D341Med (cell line): ENCODE data around the gene VSTM4.

Source experiments
- DNase-seq: peaks from one replicate; pipeline ENCODE4 v3.0.0; 2012; ENCODE audit warnings: low spot score

Gene VSTM4

GRCh38 chr10:49070701-49071100 lies 44.6 kb downstream of the VSTM4 start:
- no peak for DNase-seq

DNA sequence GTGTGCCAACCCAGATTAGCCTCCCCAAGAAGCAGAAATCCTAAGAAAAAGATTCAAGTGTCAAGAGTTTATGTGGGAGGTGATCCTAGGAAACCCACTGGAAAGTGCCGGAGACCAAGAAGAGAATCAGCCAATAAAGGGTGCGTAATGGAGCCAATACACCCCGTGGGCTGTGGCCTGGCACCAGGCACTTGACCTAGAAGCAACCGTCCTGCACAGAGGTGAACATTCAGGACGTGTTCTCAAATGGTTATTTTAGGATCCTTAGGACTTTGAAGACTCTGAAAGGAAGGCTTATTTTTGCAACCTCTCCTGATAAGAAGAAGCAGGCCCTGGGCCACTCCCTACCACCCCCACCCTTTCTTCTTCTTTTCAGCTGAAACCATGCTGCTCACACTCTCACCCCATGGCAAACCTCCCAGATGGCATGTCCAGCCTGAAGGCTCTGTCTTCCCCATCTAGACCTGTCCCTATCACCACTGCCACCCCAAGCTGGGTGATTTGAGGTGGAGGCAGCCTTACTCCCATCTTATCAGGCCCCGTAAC lies 46.6 kb downstream of the VSTM4 start:
- DNase-seq, result no peak

DNA sequence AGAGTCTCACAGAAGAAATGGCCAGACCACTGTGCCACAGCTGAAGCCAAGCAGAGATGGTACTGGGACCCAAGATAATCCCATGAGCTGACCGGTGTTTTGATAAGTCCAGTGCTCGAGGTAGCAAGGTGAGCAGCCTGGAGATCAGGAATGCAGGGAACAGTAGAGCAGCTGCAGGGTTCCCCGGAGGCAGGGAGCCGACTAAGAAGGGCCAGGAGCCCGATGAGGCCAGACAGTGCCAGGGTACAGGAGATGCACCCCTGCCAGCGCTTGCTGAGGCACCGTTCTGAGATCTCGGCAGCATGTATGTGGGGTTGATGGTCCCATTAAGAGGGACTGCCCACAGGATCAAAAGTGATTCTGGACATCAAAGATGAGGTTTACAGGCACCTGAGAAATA lies 47.1 kb downstream of the VSTM4 start:
- DNase-seq, result no peak

- no peak for DNase-seq
These were observed 48.2 kb downstream of the VSTM4 start for GRCh38 chr10:49066944-49067730.

- no peak for DNase-seq
These were observed 53.1 kb downstream of the VSTM4 start for GRCh38 chr10:49062229-49062628.

DNA sequence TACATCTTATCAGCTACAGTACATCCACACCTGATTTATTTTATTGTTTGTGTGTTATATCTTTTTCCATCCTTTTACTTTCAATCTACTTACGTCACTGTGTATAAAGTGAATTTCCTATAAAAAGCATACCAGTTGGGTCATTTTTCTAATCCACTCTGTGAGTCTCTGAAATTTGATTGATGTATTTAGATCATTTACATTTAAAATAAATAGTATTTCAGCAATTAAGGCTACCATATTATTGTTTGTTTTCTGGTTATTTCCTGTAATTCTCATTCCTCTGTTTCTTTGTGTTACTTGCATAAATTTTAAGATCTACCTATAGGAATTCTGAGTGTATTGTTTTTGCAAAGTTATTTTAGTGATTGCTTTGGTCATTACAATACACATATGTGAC lies 53.7 kb downstream of the VSTM4 start:
- no peak for DNase-seq

DNA sequence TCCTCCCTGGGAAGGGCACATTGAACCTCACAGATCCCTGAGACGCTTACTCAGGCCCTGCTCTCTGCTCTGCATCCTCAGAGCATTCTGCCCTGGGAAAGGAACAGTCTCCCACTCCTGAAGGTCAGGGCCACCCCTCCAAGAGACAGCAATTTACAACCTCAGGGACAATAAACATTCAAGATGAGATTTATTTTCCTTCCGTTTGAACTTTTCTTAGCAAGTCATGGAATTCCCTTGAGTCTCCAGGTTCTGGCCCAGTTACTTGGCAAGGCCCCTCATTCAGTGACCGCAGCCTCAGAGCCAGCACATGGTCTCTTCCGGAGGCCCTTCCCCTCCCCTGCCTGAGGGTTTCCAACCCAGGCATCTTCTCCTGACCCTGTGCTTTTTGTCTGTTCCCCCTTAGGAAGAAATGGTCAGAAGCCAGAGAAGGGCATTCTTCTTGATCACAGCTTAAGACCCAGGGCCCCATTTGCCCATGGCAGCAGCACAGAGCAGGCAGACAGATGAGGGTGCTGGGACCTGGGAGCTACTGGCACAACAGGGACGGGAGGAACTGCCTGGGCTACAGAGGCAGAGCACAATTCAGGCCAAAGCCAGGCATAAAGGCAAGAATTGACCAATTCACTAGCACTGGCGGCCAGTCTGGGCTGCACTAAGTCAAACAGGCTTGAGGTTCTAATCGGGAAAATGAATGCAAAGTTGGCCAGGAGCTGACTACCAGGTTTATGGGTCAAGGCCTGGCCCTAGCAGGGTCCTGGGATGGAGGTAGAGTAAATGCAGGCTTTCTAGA lies 56.7 kb downstream of the VSTM4 start:
- DNase-seq, result no peak

DNA sequence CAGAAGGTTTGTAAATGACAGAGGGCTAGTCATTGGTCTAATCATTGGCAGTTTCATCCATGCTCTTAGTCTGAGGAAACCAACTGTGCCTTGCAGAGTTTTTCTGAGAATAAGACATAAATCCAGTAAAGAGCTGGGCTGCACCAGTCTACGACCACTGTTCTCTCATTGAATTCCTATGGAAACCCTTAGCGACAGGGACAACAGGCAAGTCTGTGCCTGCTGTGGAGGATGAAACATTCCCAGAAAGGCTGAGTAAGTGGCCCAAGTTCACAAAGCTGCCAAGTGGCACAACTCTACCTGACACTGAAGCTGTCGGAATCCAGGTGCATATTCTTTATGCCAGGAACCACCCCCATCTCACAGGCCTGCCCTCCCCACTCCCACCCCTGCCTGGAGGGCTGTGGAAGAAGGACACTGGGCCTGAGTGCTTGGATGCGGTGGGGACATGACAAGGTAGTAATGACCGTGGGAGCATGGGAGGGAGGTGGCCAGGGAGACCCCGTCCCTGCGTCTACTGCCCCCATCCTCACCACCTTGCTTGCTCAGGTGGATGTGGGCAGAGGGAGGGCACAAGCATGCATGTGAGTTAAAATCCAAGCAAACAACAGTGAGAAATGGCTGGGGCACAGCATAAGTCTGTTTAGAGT lies 58.0 kb downstream of the VSTM4 start:
- DNase-seq, result no peak

GRCh38 chr10:49056356-49056755 lies 59.0 kb downstream of the VSTM4 start:
- no peak for DNase-seq

GRCh38 chr10:49055221-49055849 lies 60.0 kb downstream of the VSTM4 start:
- no peak for DNase-seq

- DNase-seq, result no peak
These were observed 60.6 kb downstream of the VSTM4 start for GRCh38 chr10:49054753-49055152.

GRCh38 chr10:49053998-49054692 lies 61.2 kb downstream of the VSTM4 start:
- DNase-seq, result no peak

- DNase-seq, result no peak
These were observed 62.0 kb downstream of the VSTM4 start for GRCh38 chr10:49053053-49053997.

DNA sequence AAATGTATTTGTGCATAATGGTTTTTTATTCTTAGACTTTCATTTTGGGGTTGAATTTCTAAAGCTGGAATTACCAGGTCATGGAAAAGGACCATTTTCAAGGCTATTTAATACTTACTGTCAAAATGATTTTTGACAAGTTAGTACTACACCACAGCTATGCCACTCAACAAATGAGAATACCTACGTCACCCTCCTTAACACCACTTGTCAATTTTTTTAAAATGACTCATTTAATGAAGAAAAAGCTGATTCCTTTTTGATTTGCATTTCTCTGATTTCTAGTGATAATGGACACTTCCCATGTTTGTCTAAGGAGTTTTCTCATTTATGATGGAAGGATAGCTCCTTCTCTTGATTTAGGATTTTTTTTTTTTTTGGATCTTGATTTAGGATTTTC lies 63.3 kb downstream of the VSTM4 start:
- no peak for DNase-seq

GRCh38 chr10:49050906-49051305 lies 64.4 kb downstream of the VSTM4 start:
- DNase-seq, result no peak

GRCh38 chr10:49050366-49050765 lies 65.0 kb downstream of the VSTM4 start:
- DNase-seq, result no peak

DNA sequence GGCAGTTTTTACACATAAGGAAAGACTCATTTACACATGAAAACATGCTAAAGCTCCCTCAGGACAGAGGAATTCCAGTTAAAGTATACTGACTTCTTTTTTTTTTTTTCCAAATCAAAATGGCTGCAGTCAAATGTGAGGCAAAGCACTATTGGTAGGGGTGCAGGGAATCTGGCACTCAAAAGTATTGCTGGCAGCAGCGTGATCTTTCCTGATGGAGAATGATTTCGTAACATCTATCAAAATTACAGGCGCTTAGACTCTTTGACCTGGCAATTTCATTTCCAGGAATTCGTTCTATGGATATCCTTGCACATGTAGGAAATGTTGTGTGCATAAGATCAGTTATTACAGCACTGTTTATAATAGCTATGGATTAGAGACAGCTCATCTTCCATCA lies 65.7 kb downstream of the VSTM4 start:
- no peak for DNase-seq

DNA sequence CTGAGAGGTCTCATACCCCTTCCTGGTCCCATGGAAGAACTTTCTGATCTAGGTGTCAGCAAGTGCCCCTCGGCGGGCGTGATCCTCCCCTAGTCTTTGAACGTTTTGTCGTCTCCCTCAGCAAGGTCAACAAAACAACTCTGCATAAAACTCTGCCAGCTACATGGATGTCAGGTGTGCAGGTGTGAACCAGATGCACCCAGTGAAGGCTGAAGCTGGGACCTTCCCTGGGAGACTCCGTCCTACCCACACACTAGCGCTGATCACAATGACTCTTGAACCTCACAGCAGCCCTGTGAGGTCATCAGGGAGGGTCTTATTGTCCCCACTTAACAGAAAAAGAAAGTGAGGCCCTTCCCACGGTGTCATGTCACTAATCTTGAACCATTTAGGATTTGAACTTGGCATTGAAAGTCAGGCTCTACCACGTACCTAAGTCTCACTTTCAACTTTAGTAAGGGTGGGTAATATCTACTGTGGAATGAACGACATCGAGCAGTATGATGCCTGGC lies 68.1 kb downstream of the VSTM4 start:
- DNase-seq, result no peak

GRCh38 chr10:49044293-49045193 lies 70.8 kb downstream of the VSTM4 start:
- DNase-seq, result no peak
